ENCODE results near the gene ATP11A. TPM values are rescaled to one million over a fixed set of nuclear protein-coding genes. Genes with fewer than 3 reads are reported as not detected.

ATP11A gene
- total and polyA plus RNA-seq, 2 donors (not counting 3 experiments of a cell fraction or from before 2014, with no cell fraction given): 16.5 to 88.1 TPM

DNA sequence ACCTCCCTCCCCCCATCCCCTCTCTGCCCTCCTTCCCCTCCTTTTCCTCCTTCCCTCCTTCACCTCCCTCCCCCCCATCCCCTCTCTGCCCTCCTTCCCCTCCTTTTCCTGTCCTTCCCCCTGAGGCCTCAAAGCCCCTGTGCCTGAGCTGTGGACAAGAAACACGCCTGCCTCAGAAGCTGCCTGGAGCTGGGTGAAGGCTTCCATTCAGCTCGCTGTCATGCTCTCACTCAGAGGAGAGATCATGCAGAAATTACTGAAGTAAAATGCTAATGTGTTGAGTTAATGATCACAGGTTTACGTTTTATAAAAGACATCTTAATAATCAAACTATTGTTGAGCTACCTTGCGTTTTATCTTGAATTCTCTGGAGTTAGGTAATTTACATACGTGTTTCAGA, 114.5 kb downstream of the ATP11A start:
- Histone ChIP-seq H4K20me1 (replicated peaks; ENCODE audit: control insufficient read depth, extremely low read depth, insufficient read depth, low read length) (no peaks in the 10 kb centered on the region), H2AFZ (ENCODE audit: low read depth, low read length) (no peak overlapping the region), H3K27ac (ENCODE audit: insufficient read depth, low read depth, low read length) (no peak overlapping the region), H3K9ac (replicated peaks; ENCODE audit: extremely low read depth, insufficient read depth, low read length) (no peak overlapping the region), H3K4me3 (replicated peaks in 1 of 3; ENCODE audit: insufficient read depth in 1 of 3, low read depth in 1 of 3, low read length in 3 of 3) (no peak overlapping the region), H3K36me3 (ENCODE audit: control insufficient read depth in 2 of 2, extremely low read depth in 1 of 2, insufficient read depth in 2 of 2, low read length in 2 of 2) (peaks cover 0 to 7% of the 10 kb centered on the region in 2 experiments), H3K9me3 (replicated peaks; ENCODE audit: control insufficient read depth, insufficient read depth, low read length) (no peaks in the 10 kb centered on the region), H3K79me2 (ENCODE audit: control insufficient read depth, insufficient read depth, low read length) (no peaks in the 10 kb centered on the region), H3K4me1 (ENCODE audit: control insufficient read depth, extremely low read depth, insufficient read depth, low read length) (no peaks in the 10 kb centered on the region), H3K9me1 (replicated peaks; ENCODE audit: control insufficient read depth, extremely low read depth, insufficient read depth, low read length) (no peaks in the 10 kb centered on the region), H3K27me3 (ENCODE audit: control insufficient read depth in 2 of 2, insufficient read depth in 2 of 2, low read length in 2 of 2) (no peaks in the 10 kb centered on the region), H3K4me2 (ENCODE audit: insufficient read depth, low read length) (no peak overlapping the region)
- POLR2A ChIA-PET: no interaction called here
- intact Hi-C loops (cut with micrococcal nuclease) (no loop called here), dilution Hi-C loops (cut with MboI; ENCODE audit: extremely low pct_ligation_motif_present, low sequenced_read_pairs) (no loop called here)
- no TSS peak for BruUV-seq (replicated peaks)
- TF ChIP-seq GATA2 (IDR thresholded peaks at IDR 0.05; ENCODE audit: insufficient read depth, insufficient read length, low read depth, low read length) (no peak), EZH2 (IDR thresholded peaks at IDR 0.05; ENCODE audit: borderline replicate concordance, low read depth, low read length, severe bottlenecking) (no peak), JUN (IDR thresholded peaks at IDR 0.05; ENCODE audit: borderline replicate concordance, insufficient read depth, insufficient read length, low read depth) (no peak), POLR2A (IDR thresholded peaks at IDR 0.05; ENCODE audit: low read depth, low read length) (no peak), MYC (IDR thresholded peaks at IDR 0.05; ENCODE audit: low read depth, low read length) (no peak), FOS (IDR thresholded peaks at IDR 0.05; ENCODE audit: borderline replicate concordance, insufficient read depth, low read length) (no peak), POLR2AphosphoS5 (IDR thresholded peaks at IDR 0.05; ENCODE audit: insufficient read depth, low read depth, low read length) (no peak)
- TF ChIP-seq, protein P1, sequence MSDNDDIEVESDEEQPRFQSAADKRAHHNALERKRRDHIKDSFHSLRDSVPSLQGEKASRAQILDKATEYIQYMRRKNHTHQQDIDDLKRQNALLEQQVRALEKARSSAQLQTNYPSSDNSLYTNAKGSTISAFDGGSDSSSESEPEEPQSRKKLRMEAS (IDR thresholded peaks at IDR 0.05; ENCODE audit: insufficient read depth, insufficient read length): no peak
- TF ChIP-seq, protein P2, sequence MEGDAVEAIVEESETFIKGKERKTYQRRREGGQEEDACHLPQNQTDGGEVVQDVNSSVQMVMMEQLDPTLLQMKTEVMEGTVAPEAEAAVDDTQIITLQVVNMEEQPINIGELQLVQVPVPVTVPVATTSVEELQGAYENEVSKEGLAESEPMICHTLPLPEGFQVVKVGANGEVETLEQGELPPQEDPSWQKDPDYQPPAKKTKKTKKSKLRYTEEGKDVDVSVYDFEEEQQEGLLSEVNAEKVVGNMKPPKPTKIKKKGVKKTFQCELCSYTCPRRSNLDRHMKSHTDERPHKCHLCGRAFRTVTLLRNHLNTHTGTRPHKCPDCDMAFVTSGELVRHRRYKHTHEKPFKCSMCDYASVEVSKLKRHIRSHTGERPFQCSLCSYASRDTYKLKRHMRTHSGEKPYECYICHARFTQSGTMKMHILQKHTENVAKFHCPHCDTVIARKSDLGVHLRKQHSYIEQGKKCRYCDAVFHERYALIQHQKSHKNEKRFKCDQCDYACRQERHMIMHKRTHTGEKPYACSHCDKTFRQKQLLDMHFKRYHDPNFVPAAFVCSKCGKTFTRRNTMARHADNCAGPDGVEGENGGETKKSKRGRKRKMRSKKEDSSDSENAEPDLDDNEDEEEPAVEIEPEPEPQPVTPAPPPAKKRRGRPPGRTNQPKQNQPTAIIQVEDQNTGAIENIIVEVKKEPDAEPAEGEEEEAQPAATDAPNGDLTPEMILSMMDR (IDR thresholded peaks at IDR 0.05; ENCODE audit: extremely low read depth in 1 of 2, insufficient read depth in 1 of 2, low read depth in 1 of 2, low read length in 2 of 2): no peak
- FAIRE-seq: no peak
- CTCF ChIA-PET: interaction anchor here (1.4 to 1.7 kb wide), 2 partner anchors 10 to 12 kb away, joined by 4 to 8 read pairs; no protein-coding TSS in a partner anchor
- DNase-seq (ENCODE audit: low read depth, low spot score): no peak

Measured in endothelial cell of umbilical vein (primary cell).